Globus pallidus (tissue), 1 donor: ENCODE measurements around the gene ZG16.

ENCODE experiments used
- DNase-seq: peaks from one replicate; pipeline ENCODE4 v3.0.0-alpha.2; 2015; ENCODE audit warnings: low spot score

The ZG16 gene

GRCh38 chr16:29825145-29826044 is 47.3 kb downstream of the ZG16 start:
- DNase-seq: peak; percentile 83

- DNase-seq: no peak
These were observed 48.3 kb downstream of the ZG16 start for GRCh38 chr16:29826342-29826695.

GRCh38 chr16:29830774-29831173 is 52.7 kb downstream of the ZG16 start:
- no peak for DNase-seq

GRCh38 chr16:29831490-29831889 is 53.4 kb downstream of the ZG16 start:
- no peak for DNase-seq
